DND-41 (cell line): ENCODE measurements around the gene STARD9.

Experiments used
- EZH2 ChIP-seq: IDR thresholded peaks from 3 replicates; pipeline ENCODE4 v1.6.1; 2012; ENCODE audit warnings: borderline replicate concordance, low read depth, mild to moderate bottlenecking, moderate library complexity, low read length, inconsistent platforms; ENCODE audit not compliant: severe bottlenecking
- TF ChIP-seq, protein P1 (sequence below): IDR thresholded peaks from 2 replicates; pipeline ENCODE4 v1.5.1; 2012; ENCODE audit warnings: borderline replicate concordance, low read length, moderate library complexity, mild to moderate bottlenecking; ENCODE audit not compliant: poor library complexity, severe bottlenecking; ENCODE audit errors: extremely low read depth

DNA sequence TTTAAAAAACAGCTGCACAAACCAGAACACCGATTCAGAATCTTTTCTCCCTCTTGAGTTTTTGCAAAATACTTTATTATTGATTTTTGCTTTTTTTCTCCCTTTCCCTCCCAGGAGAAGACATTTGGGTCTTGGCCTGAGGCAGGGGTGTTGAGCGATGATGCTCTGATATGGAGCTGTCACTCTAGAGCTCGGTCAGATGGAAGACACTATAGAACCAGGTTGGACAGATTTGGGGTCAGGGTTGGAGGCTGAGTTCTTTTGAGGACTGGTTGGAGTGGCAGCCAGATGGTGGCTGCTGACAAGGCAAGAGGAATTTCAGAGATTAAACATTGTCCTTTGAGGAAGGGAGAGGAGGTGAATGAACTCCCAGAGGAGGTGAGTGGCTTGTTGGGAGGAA is 144.7 kb downstream of the STARD9 start:
- TF ChIP-seq, protein P1, sequence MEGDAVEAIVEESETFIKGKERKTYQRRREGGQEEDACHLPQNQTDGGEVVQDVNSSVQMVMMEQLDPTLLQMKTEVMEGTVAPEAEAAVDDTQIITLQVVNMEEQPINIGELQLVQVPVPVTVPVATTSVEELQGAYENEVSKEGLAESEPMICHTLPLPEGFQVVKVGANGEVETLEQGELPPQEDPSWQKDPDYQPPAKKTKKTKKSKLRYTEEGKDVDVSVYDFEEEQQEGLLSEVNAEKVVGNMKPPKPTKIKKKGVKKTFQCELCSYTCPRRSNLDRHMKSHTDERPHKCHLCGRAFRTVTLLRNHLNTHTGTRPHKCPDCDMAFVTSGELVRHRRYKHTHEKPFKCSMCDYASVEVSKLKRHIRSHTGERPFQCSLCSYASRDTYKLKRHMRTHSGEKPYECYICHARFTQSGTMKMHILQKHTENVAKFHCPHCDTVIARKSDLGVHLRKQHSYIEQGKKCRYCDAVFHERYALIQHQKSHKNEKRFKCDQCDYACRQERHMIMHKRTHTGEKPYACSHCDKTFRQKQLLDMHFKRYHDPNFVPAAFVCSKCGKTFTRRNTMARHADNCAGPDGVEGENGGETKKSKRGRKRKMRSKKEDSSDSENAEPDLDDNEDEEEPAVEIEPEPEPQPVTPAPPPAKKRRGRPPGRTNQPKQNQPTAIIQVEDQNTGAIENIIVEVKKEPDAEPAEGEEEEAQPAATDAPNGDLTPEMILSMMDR: no peak
- TF ChIP-seq EZH2: no peak
